ENCODE results near the gene REPS2. TPM values are rescaled to one million over a fixed set of nuclear protein-coding genes. Genes with fewer than 3 reads are reported as not detected.

Gene REPS2
- total and polyA plus RNA-seq, 9 of the 15 experiments (the other 6 are each of a cell fraction or from before 2014, with no cell fraction given), result 0.01 to 0.07 (median 0.01) TPM; not detected in 3

DNA sequence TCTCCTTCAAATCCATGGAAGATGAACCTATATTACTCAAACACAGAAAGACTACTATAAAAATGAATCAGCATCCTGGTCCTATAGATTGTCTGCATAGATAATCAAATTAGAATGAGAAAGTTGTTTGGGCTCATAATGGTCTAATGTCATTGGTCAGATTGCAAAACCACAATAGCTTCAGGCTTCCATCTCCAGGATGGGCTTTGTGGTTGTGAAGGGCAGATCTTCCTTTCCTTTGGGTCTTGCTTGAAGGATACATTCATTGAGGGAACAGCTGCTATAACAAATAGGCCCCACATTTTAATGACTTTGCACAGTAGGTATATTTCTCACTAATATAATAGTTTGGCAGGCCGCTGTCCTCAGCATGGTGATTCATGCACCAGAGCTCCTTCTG is 94.3 kb downstream of the REPS2 start:
- Histone ChIP-seq H3K4me2 (ENCODE audit: insufficient read depth, low read length) (no peak overlapping the region), H3K4me3 (no peak overlapping the region), H3K79me2 (ENCODE audit: control insufficient read depth, insufficient read depth, low read length) (no peaks in the 10 kb centered on the region), H3K4me1 (replicated peaks in 1 of 2; ENCODE audit: control insufficient read depth in 2 of 2, insufficient read depth in 2 of 2, low read length in 2 of 2) (no peaks in the 10 kb centered on the region), H3K9me3 (replicated peaks; ENCODE audit: control insufficient read depth, insufficient read depth, low read depth, low read length) (no peaks in the 10 kb centered on the region), H3K36me3 (ENCODE audit: control insufficient read depth, insufficient read depth, low read length) (no peaks in the 10 kb centered on the region), H2AFZ (ENCODE audit: low read depth, low read length) (no peak overlapping the region), H3K9ac (ENCODE audit: insufficient read depth in 1 of 2, low read depth in 2 of 2, low read length in 2 of 2) (no peak overlapping the region), H3K27ac (ENCODE audit: extremely low read depth, low read depth, low read length) (no peak overlapping the region), H4K20me1 (replicated peaks; ENCODE audit: control insufficient read depth, insufficient read depth, low read length) (no peaks in the 10 kb centered on the region), H3K27me3 (ENCODE audit: control insufficient read depth in 2 of 2, insufficient read depth in 2 of 2, low read length in 2 of 2) (peaks cover 0 to 16% of the 10 kb centered on the region in 2 experiments; a peak in 3 of 5 replicates), H3K9me1 (ENCODE audit: control insufficient read depth, insufficient read depth, low read length) (no peaks in the 10 kb centered on the region)
- intact Hi-C loops (cut with micrococcal nuclease) (no loop called here), in situ Hi-C loops (cut with MboI) (loop anchor here (10.0 kb wide), 1 partner anchor 216 kb away; no protein-coding TSS in a partner anchor)
- no TSS peak for BruUV-seq (replicated peaks)
- no peak for DNase-seq (ENCODE audit: extremely low read depth in 1 of 4, low spot score in 3 of 4)
- POLR2A ChIA-PET, result no interaction called here
- TF ChIP-seq ZNF12 (CRISPR knock-in tag; IDR thresholded peaks at IDR 0.05) (0 out of 2 replicates have a peak, but pooled peaks have one; percentile 36), HES1 (IDR thresholded peaks at IDR 0.05; ENCODE audit: low read depth) (no peak)
- ATAC-seq, result no peak
- CTCF ChIA-PET (ENCODE audit: low intra/inter-chr PET ratio), result no interaction called here
- no peak for FAIRE-seq
- 6% methylated on average over 1 of the region's 1 CpG for WGBS (ENCODE audit: insufficient coverage, low coverage, missing lambda C conversion rate)

- Histone ChIP-seq H3K4me1 (replicated peaks in 1 of 2; ENCODE audit: control insufficient read depth in 2 of 2, insufficient read depth in 2 of 2, low read length in 2 of 2) (no peaks in the 10 kb centered on the region), H3K27ac (ENCODE audit: extremely low read depth, low read depth, low read length) (no peak overlapping the region), H2AFZ (ENCODE audit: low read depth, low read length) (no peak overlapping the region), H3K27me3 (ENCODE audit: control insufficient read depth in 2 of 2, insufficient read depth in 2 of 2, low read length in 2 of 2) (peaks cover 0 to 16% of the 10 kb centered on the region in 2 experiments; a peak in 3 of 5 replicates), H3K9me3 (replicated peaks; ENCODE audit: control insufficient read depth, insufficient read depth, low read depth, low read length) (no peaks in the 10 kb centered on the region), H3K9ac (ENCODE audit: insufficient read depth in 1 of 2, low read depth in 2 of 2, low read length in 2 of 2) (no peak overlapping the region), H3K9me1 (ENCODE audit: control insufficient read depth, insufficient read depth, low read length) (no peaks in the 10 kb centered on the region), H3K36me3 (ENCODE audit: control insufficient read depth, insufficient read depth, low read length) (no peaks in the 10 kb centered on the region), H3K79me2 (ENCODE audit: control insufficient read depth, insufficient read depth, low read length) (no peaks in the 10 kb centered on the region), H4K20me1 (replicated peaks; ENCODE audit: control insufficient read depth, insufficient read depth, low read length) (no peaks in the 10 kb centered on the region), H3K4me2 (ENCODE audit: insufficient read depth, low read length) (no peak overlapping the region), H3K4me3 (no peak overlapping the region)
- CTCF ChIA-PET (ENCODE audit: low intra/inter-chr PET ratio), result no interaction called here
- FAIRE-seq (no peak), ATAC-seq (no peak), DNase-seq (ENCODE audit: extremely low read depth in 1 of 4, low spot score in 3 of 4) (no peak)
- intact Hi-C loops (cut with micrococcal nuclease), result no loop called here
- POLR2A ChIA-PET, result no interaction called here
- BruUV-seq (replicated peaks), result no TSS peak
- in situ Hi-C loops (cut with MboI), result loop anchor here (10.0 kb wide), 1 partner anchor 217 kb away; no protein-coding TSS in a partner anchor
- no peak for TF ChIP-seq ZNF77 (CRISPR knock-in tag; IDR thresholded peaks at IDR 0.05)
- TF ChIP-seq, protein P1, sequence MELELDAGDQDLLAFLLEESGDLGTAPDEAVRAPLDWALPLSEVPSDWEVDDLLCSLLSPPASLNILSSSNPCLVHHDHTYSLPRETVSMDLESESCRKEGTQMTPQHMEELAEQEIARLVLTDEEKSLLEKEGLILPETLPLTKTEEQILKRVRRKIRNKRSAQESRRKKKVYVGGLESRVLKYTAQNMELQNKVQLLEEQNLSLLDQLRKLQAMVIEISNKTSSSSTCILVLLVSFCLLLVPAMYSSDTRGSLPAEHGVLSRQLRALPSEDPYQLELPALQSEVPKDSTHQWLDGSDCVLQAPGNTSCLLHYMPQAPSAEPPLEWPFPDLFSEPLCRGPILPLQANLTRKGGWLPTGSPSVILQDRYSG (tag; conservative IDR thresholded peaks at IDR 0.05; ENCODE audit: low read depth), result no peak
- TF ChIP-seq, protein P2, sequence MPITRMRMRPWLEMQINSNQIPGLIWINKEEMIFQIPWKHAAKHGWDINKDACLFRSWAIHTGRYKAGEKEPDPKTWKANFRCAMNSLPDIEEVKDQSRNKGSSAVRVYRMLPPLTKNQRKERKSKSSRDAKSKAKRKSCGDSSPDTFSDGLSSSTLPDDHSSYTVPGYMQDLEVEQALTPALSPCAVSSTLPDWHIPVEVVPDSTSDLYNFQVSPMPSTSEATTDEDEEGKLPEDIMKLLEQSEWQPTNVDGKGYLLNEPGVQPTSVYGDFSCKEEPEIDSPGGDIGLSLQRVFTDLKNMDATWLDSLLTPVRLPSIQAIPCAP (CRISPR knock-in tag; IDR thresholded peaks at IDR 0.05; ENCODE audit: borderline replicate concordance), result no peak
- TF ChIP-seq ZNF398 (CRISPR knock-in tag; IDR thresholded peaks at IDR 0.05), result no peak
- TF ChIP-seq, protein P3, sequence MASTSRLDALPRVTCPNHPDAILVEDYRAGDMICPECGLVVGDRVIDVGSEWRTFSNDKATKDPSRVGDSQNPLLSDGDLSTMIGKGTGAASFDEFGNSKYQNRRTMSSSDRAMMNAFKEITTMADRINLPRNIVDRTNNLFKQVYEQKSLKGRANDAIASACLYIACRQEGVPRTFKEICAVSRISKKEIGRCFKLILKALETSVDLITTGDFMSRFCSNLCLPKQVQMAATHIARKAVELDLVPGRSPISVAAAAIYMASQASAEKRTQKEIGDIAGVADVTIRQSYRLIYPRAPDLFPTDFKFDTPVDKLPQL (IDR thresholded peaks at IDR 0.05; ENCODE audit: extremely low read depth, insufficient read length), result no peak
- TF ChIP-seq, protein P4, sequence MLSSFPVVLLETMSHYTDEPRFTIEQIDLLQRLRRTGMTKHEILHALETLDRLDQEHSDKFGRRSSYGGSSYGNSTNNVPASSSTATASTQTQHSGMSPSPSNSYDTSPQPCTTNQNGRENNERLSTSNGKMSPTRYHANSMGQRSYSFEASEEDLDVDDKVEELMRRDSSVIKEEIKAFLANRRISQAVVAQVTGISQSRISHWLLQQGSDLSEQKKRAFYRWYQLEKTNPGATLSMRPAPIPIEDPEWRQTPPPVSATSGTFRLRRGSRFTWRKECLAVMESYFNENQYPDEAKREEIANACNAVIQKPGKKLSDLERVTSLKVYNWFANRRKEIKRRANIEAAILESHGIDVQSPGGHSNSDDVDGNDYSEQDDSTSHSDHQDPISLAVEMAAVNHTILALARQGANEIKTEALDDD (IDR thresholded peaks at IDR 0.05), result no peak
These were observed 95.6 kb downstream of the REPS2 start for GRCh38 chrX:17042037-17042436.
